ENCODE measurements around the gene GIPC2. TPM values are rescaled to one million over a fixed set of nuclear protein-coding genes. Genes with fewer than 3 reads are reported as not detected.

Gene GIPC2
- polyA plus RNA-seq, 3 donors = 15.8 to 20.7 (median 19.7) TPM

DNA sequence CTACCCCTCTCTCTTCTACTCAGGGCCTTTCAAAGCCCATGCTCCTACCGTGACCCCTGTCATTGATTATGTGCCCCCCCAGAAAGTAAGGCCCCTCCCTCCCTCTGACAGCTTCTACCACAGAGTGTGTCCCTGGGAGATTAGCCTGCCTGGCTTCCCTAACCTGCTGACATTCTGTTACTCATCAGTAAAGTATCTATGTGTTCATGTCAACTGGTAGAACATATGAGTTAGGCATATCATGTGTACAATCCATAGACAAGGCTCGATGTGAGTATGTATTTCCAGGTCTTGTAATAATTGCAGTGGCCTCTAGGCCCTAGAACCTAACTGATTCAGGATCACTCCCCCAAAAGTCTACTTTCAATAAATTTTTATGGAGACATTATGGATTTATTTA is 120.0 kb downstream of the GIPC2 start:
- no peak for DNase-seq (ENCODE audit: extremely low read depth in 1 of 11, low read depth in 9 of 11, low spot score in 4 of 11)

DNA sequence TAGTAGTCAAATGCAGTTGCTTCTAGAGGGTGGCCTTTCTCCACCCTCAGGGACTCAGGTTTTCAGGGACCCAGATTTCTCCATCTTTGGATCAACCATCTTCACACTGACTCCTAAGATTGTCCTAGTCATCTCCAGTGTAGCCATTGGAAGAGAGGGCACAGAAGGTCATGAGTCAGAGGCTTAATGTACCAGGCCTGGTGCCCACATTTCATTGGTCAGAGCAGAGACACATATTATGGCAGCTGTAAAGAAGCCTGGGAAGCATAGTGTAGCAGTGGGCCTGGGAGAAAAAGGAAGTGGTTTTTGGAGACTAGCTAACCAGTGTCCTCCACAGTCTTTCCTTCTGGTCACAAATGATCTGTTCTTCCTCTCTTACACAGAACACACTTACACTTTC is 122.5 kb downstream of the GIPC2 start:
- DNase-seq (ENCODE audit: extremely low read depth in 1 of 11, low read depth in 9 of 11, low spot score in 4 of 11) = no peak

DNA sequence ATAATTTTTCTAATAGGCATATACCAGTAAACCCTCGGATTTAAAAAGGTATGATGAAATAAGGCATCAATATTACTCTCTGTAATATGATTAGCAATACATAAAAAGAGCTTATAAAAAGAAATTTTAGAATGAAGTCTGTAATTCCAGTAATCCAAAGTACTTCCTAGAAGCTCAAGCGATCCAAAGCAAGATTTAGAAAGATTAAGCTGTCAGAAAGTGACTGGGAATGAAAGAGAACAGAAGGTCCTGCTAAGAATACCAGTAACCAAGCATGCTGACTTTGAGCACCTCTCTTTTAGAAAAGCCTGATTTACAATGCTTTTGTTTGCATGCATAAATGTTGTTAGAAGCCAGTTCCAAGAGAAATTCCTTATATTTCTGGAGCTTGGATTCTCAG is 125.1 kb downstream of the GIPC2 start:
- DNase-seq (ENCODE audit: extremely low read depth in 1 of 11, low read depth in 9 of 11, low spot score in 4 of 11) = no peak

DNA sequence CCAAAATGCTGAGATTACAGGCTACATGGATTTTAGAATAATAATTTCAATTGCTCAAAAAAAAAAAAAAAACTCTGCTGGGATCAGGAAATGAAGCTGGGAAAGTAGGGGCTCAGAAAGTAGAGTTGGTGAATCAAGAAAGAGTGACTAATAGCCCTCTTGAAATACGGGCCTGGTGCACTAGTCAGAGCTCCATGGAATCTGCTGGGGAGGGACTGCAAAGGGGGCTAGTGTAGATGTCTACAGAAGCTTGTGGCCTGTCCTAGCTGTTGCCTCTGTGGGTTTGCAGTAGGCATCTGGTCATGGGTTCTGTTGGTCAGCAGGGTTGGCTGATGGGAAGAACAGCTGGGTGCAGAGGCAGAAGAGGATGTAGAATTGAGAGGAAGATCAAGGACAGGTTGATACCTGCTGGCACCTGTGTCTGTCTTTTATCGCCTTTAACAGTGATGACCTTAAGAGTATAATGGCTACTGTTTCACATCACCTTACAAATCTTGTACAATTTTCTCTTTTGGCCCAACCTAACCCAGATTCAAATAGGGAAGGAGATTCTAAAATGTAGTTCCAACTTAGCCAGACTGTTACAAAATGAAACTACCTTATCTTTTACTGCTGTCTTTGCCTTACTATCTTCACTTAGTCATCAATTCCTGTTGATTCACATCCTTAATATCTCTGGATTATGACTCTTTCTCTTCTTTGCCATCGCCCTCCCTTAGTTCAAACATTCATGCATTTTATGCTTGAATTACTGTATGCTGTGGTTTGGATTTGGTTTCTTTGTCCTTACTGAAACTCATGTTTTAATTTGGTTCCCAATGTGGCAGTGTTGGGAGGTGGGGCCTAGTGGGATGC is 126.2 kb downstream of the GIPC2 start:
- DNase-seq (ENCODE audit: extremely low read depth in 1 of 11, low read depth in 9 of 11, low spot score in 4 of 11) = no peak

DNA sequence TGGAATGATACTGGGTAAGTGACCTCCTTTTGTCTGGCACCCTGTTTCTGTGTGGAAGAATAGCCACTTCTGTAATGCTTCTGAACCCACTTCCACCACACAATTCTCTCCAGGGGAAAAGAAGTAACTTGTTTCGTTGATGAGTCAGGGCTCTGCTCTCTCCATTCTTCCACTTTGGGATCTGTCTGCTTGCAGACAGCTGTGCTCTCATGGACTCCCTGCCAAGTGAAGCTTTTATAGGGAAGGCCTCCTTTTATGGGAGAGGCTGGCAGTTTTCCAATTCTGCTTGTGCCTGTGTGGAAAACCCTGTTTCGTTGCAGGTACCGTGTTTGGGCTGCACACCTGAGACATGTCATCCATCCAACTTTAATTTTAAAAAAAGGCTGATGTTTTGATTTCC is 130.7 kb downstream of the GIPC2 start:
- no peak for DNase-seq (ENCODE audit: extremely low read depth in 1 of 11, low read depth in 9 of 11, low spot score in 4 of 11)

DNA sequence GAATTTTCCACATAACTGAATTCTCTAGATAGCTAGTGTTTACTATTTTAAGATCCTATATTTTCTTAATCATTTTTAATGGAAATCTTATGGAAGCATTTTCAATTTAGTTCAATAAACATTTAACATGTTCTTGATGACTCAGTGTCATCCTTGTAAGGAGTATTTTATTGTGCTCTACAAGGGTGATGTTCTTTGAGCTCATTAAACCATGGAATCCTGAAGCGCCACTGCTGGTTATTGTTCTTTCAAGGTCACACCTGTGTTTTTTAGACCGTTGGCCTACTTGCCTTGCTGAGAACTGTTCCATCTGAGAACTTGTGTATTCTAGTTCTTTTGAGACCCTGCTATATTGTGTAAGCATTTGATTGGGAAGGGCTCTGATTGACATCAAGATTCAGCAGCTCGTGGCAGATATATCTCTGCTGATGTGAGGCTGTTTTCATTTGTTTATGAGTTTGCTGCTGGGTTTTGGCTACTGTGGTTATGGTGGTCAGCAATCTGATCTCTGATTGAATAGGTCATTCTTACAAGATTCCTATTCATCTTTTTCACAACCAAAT is 132.0 kb downstream of the GIPC2 start:
- DNase-seq (ENCODE audit: extremely low read depth in 1 of 11, low read depth in 9 of 11, low spot score in 4 of 11) = no peak

DNA sequence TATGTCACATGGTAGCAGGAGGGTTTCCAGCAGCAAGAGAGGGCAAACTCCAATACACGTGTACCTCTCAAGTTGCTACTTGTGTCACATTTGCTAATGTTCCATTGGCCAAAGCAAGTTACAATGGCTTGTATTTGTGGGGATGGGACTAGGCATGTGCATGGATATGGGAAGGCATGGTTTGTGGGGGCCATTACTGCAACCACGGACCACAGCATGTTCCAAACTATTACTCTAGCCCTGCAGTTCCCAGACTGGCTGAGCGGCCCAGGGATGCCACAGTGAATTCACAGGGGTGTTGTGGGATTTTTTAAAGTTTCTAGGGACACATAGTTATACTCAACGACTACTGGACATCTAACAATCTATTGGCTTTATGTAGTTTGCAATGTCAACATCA is 133.1 kb downstream of the GIPC2 start:
- DNase-seq (ENCODE audit: extremely low read depth in 1 of 11, low read depth in 9 of 11, low spot score in 4 of 11) = no peak

DNA sequence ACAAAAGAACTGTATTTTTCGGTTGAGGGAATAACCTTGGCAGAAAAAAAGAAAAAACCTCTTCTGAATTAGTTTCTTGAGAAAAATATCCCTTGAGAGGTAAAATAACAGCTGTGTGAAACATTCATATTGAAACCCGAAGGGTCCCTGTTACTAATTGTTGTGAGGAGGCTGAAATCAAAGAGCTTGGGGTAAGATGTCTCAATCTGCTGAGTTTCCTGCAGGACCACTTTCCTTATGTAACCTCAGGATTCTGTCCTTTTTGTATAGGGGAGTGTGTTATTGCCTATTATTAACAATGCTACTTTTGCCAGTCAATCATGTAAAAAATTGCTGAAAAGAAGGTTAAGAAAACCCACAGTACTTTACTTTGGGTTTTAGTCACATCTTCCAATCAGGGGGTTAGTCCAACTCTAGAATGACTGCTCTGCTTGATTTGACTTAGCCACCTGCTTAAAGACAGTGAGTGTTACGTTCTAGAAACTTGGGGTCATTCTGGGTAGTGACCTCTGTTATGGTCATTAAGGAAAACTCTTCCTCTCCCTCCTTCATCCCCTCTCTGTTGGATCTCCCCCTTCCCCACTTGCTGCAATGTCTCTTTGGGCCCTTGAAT is 138.8 kb downstream of the GIPC2 start:
- no peak for DNase-seq (ENCODE audit: extremely low read depth in 1 of 11, low read depth in 9 of 11, low spot score in 4 of 11)

Other genes starting within 250 kb of the GIPC2 start
- 10 to 100 TPM; 10.8 to 13.6 (median 13.3) TPM for gene NEXN, start 157.3 kb upstream of the GIPC2 start, polyA plus RNA-seq (ENCODE audit: insufficient read length in 3 of 3)
- gene FUBP1, start 66.9 kb upstream of the GIPC2 start, polyA plus RNA-seq (ENCODE audit: insufficient read length in 3 of 3) = 100 to 1,000 TPM; 287 to 396 (median 336) TPM
- gene DNAJB4, start 41.0 kb upstream of the GIPC2 start, polyA plus RNA-seq (ENCODE audit: insufficient read length in 3 of 3) = 10 to 100 TPM; 31.1 to 41.5 (median 41.1) TPM

Data from renal cortex interstitium (tissue), 11 donors.